HG02610 (cell line): ENCODE data around the gene CMKLR1.

ENCODE experiments used
- ATAC-seq: cut with Tn5 transposase; IDR thresholded peaks from one replicate; pipeline ENCODE4 v1.9.1; 2021; ENCODE audit warnings: mild to moderate bottlenecking, moderate library complexity; ENCODE audit not compliant: unreplicated experiment

The CMKLR1 gene

GRCh38 chr12:108269224-108269623 lies 69.9 kb downstream of the CMKLR1 start:
- ATAC-seq: no peak

DNA sequence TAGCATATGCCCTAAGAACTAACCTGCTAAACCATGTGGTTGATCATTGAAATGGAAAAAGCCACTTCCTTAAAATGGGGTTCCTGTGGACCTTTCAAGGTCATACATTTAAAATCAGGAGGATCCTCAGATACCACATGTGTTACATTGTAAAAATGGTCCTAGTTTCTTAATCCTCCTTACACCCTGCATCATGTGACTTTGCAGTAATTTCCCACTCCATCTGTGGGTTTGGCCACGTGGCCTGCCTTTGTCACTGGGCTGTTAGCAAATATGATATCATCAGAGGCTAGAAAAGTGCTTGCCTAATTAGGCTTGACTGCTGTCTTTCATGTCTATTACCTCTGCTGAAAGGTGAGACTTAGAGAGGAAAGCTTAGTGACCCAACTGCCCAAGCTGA lies 70.7 kb downstream of the CMKLR1 start:
- ATAC-seq: no peak

DNA sequence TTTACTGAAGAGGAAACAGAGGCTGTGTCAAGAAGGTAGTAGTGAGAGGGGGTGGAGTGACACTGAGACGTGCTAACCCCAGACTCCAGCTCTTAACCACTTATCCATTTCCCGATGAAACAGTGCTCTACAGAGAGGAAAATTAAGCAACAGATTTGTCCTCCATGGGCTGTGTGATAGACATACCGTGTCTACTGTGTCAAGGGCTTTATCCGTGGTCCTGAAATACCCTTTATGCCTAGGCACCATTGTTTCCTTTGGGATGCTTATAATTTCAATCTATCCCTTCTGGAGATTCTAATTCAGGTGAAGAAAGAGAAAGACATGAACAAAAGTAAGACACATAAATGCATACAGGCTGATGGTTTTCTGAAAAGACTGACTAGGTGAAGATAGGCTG lies 71.7 kb downstream of the CMKLR1 start:
- no peak for ATAC-seq

DNA sequence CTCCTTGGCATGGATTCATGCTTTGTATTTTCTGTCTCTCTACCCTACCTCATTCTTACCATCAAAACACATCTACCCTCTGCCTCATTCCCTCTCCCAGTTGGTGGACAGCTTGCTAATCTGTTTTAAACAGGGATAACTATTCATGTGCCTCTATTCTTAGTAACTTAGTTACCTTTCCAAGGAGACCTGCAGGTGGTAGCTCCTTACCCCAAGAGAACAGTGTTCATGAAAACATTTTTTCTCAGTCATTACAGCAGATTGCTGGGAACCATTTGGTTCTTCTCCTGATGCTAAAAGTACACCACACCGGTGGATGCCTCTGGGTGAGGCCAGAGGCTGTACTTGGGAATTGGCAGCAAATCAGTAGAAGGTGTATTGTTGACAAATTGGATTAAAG lies 73.0 kb downstream of the CMKLR1 start:
- ATAC-seq: no peak

DNA sequence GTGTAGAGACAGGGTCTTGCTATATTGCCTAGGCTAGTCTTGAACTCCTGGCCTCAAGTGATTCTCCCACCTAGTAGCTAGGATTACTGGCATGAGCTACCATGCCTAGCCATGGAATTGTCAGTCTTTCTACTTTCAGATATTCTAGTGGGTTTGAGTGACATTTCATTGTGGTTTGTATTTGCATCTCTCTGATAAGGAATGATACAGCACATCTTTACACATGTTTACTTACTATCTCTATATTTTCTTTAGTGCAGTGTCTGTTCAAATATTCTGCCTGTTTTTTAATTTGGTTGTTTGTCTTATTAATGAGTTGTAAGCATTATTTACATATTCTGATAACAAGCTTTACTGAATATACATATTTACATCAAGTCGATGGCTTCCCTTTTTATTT lies 73.6 kb downstream of the CMKLR1 start:
- no peak for ATAC-seq

GRCh38 chr12:108260969-108261368 lies 78.1 kb downstream of the CMKLR1 start:
- no peak for ATAC-seq

DNA sequence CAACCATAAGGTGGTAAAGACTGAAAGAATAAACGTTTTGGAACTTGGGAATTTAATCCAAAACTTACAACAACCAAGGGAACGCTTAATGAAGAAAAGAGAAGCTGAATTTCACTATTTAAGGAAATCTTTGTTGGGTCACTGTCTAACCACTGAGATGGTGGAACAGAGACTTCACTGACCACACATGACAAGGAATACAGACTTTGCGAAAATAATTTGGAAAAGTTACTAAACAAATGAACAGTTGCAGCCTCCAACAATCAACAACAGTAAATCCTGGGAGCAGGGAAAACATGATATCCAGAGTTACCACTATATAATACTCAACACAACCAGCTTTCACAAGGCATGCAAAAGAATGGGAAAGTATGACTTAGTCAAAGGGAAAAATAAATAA lies 79.1 kb downstream of the CMKLR1 start:
- no peak for ATAC-seq

GRCh38 chr12:108257610-108258106 lies 81.5 kb downstream of the CMKLR1 start:
- ATAC-seq: no peak

DNA sequence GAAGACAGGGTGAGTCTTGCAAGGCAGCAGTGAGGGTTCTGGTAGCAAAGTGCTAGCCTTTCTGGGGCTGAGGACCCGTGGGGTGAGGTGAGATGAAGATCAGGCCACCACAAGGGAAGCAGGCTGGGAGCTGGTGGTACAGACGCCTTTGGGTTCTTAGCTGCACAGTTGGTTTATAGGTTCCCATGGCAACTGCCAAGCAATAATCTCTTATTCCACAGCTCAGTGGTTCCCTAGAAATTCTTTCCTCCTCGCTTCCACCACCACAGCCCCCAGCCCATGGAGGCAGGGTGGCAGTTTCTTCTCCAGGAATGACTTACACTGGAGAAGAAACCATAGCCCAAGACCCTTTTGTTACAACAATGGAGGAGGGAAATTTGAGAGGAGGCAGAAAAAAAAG lies 82.1 kb downstream of the CMKLR1 start:
- no peak for ATAC-seq

DNA sequence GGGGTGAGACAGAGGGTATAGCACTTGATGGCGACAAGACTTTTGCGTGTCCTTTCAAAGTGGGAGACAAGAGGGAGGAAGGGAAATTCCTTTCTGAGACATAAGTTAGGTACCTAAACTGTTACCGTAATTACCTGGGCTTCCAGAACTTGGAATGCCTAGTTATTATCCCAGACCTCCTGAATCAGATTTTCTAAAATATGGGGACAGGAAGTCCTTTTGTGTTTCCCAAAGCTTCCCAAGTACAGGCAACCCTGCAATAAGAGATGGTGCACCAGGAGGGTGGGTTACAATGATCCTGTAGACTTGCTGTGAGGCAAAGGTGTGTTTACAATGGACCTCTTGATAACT lies 83.9 kb downstream of the CMKLR1 start:
- no peak for ATAC-seq

DNA sequence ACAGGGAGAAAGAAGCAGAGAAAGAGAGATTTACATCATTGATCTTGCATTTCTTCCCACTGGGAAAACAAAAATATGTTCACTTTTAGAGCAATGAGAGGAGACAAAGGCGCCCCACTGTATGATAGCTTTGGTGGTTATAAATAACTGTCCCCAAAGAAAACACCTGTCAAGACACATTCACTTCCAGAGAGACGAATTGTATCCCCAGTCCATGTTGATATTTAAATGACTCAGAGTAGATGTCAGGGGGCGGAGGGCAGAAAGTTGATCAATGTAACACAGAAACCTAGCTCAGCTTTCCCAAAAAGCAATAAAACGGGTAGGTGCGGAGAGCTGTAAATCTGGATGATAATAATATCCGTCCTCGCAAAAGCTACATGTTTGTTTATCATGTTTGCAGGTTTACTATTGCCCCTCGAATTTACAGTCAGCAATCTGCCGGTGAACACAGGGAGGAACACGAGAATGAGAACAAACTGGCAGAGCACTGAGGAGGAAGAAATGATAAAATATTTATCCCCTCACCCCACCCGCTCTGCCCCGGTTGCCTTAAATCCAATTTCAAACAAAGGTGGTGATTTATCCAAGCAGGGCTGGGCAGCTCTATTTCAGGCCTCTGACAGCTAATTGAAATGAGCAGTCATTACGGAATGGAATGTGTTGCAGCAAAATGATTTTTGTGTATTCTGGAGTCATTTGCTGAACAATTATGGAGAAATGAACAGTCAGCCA lies 84.4 kb downstream of the CMKLR1 start:
- no peak for ATAC-seq

DNA sequence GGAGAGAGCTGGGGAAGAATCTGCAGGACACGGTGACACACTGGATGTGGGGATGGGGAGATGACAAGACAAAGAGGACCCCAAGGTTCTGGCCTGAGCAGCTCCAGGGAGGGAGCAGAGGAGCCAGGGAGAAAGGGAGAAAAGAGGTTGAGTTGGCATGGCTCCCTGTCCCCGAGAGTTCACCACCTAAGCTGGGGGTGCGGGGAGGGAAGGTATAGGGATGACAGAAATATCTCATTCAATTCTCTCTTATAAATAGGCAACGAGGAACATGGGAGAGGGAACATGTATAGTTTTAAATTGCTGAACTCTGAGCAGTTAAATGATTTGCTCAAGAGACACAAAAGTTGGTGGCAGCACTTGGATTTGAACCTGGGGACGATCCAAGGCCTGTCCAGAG lies 85.1 kb downstream of the CMKLR1 start:
- no peak for ATAC-seq

- ATAC-seq: no peak
Measured at GRCh38 chr12:108253540-108253939, 85.6 kb downstream of the CMKLR1 start.

- no peak for ATAC-seq
Measured at GRCh38 chr12:108252523-108252922, 86.6 kb downstream of the CMKLR1 start.

DNA sequence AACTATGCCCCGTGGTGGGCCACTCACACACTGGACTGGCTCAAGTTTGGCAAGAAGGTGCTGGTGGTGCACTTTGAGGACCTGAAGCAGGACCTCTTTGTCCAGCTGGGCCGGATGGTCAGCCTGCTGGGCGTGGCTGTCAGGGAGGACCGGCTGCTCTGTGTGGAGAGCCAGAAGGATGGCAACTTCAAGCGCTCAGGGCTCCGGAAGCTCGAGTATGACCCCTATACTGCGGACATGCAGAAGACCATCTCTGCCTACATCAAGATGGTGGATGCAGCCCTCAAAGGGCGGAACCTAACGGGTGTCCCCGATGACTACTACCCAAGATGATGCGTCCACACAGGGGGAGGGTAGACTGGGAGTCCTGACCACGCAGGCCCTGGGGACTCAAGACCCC lies 91.1 kb downstream of the CMKLR1 start:
- no peak for ATAC-seq

GRCh38 chr12:108247130-108247529 lies 92.0 kb downstream of the CMKLR1 start:
- ATAC-seq: no peak

- no peak for ATAC-seq
Measured at GRCh38 chr12:108241986-108242703, 97.0 kb downstream of the CMKLR1 start.

DNA sequence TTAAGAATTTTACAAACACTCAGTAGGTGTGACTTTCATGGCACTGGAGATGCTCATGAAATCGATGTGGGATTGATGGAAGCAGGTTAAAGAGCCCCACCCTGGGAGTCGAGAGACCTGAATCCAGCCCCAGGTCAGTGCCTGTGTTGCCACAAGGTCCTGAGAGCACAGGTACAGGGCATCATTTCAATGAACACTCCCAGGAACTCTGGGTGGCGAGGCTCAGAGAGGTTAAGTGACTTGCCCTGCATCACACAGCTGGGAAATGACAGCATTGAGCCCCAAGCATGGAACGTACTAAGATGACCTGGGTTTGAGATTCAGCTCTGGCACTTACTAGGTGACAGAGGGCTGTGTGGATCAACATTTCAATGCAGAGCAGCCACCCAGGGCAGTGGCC lies 98.2 kb downstream of the CMKLR1 start:
- no peak for ATAC-seq

DNA sequence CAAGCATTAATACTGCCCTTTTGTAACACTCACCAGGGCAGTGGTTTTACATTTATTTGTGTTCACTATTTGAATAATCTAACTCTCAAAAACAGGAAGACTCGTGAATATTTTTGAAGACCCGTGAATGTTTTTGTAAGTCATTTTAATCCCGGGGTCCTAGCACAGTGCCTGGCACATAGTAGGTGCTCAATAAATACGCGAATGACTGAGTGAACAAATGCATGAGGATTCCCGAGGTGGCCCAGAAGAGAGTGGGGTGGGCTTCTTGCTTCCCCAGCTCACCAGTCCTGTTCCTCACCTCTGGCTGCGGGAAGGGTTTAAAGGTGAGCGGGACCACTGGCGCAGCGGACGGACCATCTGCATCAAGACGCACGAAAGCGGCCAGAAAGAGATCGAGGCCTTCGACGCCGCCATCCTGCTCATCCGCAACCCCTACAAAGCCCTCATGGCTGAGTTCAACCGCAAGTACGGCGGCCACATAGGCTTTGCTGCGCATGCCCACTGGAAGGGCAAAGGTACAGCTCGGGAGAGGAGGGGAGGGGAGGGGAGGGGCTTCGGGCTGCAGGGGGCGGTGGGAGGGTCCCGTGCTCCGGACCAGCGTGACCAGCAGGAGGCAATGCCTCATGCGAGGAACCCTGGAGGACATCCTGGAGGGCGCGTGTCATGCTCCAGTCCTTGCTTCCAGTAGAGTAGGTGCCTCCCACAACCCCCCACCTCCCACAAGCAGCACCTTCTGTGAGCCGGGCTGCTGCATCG lies 98.9 kb downstream of the CMKLR1 start:
- no peak for ATAC-seq

DNA sequence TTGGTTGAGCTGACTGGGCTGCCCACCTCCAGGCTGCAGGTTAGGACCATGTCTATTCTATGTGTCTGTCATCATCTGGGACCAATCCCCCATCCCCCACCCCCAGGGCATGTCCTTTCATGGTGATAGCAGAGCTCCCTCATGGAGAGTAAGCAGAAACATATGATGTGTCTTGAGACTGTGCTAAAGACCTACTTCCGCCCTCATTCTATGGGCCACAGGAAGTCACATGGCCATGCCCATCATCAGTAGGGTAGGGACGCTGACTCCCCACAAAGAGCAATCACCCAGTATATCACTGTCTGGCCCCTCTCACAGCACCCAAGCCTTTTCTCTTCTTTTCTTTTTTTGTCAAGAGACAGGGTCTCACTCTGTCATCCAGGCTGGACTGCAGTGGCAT lies 99.7 kb downstream of the CMKLR1 start:
- no peak for ATAC-seq

DNA sequence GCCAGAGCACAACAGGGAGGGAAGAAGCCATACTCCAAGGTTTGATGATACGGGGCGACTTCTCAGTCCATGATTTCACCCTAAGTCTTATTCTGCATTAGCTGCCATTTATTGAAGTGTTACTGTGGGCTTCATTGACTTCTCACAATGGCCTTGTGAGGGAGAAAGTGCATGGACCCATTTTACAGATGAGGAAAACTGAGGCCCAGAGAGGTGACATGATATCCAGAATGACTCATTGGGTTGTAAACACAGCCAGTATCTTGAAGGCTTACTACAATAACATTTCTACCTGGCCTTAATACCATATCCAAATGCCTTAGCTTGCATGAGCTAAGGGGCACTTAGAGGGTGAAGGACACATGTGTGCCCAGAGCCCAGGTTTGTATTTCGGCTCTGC lies 100.6 kb downstream of the CMKLR1 start:
- ATAC-seq: no peak
